Activated T-helper 2 cell treated with anti-CD3 and anti-CD28 coated beads, Interferon-gamma antibody, Interleukin-2, Interleukin-4, amounts not matched to agents 10 μg/mL and 5 μg/mL and 100 μg/mL, durations not matched to agents 14 hours and 24 hours and 36 hours (primary cell): Measurements from ENCODE around the gene GPR108. TPM values are rescaled to one million over a fixed set of nuclear protein-coding genes. Genes with fewer than 3 reads are reported as not detected.

Experiments used
- DNase-seq: peaks from one replicate; pipeline ENCODE4 v3.0.0; 2021; ENCODE audit warnings: low spot score
- H3K27ac Mint-ChIP-seq: one replicate; pipeline ENCODE4 v1.8.0; 2021; ENCODE audit warnings: mixed read lengths
- H3K27me3 Mint-ChIP-seq: one replicate; pipeline ENCODE4 v1.8.0; 2021; ENCODE audit warnings: low read depth, mixed read lengths
- H3K36me3 Mint-ChIP-seq: one replicate; pipeline ENCODE4 v1.8.0; 2021; ENCODE audit warnings: low read depth, mixed read lengths
- H3K4me1 Mint-ChIP-seq: one replicate; pipeline ENCODE4 v1.8.0; 2021; ENCODE audit warnings: low read depth, mixed read lengths
- H3K4me3 Mint-ChIP-seq: one replicate; pipeline ENCODE4 v1.8.0; 2021; ENCODE audit warnings: low read depth, mild to moderate bottlenecking, moderate library complexity, mixed read lengths
- H3K9me3 Mint-ChIP-seq: one replicate; pipeline ENCODE4 v1.8.0; 2021; ENCODE audit warnings: mixed read lengths
- intact Hi-C: fragments of 100-400 bp; cut with micrococcal nuclease; formaldehyde crosslinking; loops from one replicate; pipeline ENCODE4 v1.15.1; 2023
- total RNA-seq: library from RNA; stranded (reverse); gene quantifications from 2 replicates; pipeline ENCODE4 v1.2.3, GENCODE V29; 2022

Gene GPR108
- total RNA-seq, 1 donor from 2014 or later, result 90.4 TPM

GRCh38 chr19:6696239-6696820, 41.0 kb downstream of the GPR108 start:
- H3K4me1 Mint-ChIP-seq, result peaks cover 6% of the 10 kb centered on the region

GRCh38 chr19:6694147-6694815, 43.1 kb downstream of the GPR108 start:
- no peak for DNase-seq
- no peak overlapping the region for H3K4me3 Mint-ChIP-seq
- H3K9me3 Mint-ChIP-seq, result no peaks in the 10 kb centered on the region
- intact Hi-C loops, result no loop called here
- no peak overlapping the region for H3K27ac Mint-ChIP-seq
- peaks cover 2% of the 10 kb centered on the region for H3K27me3 Mint-ChIP-seq
- H3K36me3 Mint-ChIP-seq, result no peaks in the 10 kb centered on the region
- H3K4me1 Mint-ChIP-seq, result peaks cover 10% of the 10 kb centered on the region

More at GRCh38 chr19:6696239-6696820, 41.0 kb downstream of the GPR108 start:
- Mint-ChIP-seq H3K27me3 (peaks cover 2% of the 10 kb centered on the region), H3K4me3 (no peak overlapping the region), H3K27ac (no peak overlapping the region), H3K36me3 (no peaks in the 10 kb centered on the region), H3K9me3 (no peaks in the 10 kb centered on the region)
- intact Hi-C loops, result no loop called here
- no peak for DNase-seq

- peaks cover 2% of the 10 kb centered on the region for H3K27me3 Mint-ChIP-seq
- peaks cover 3% of the 10 kb centered on the region for H3K9me3 Mint-ChIP-seq
- no peak overlapping the region for H3K4me3 Mint-ChIP-seq
- H3K27ac Mint-ChIP-seq, result no peak overlapping the region
- H3K4me1 Mint-ChIP-seq, result peaks cover 14% of the 10 kb centered on the region
- peaks cover 1% of the 10 kb centered on the region for H3K36me3 Mint-ChIP-seq
- intact Hi-C loops, result no loop called here
- DNase-seq, result no peak
These were observed 43.7 kb downstream of the GPR108 start for GRCh38 chr19:6693681-6694080.

DNA sequence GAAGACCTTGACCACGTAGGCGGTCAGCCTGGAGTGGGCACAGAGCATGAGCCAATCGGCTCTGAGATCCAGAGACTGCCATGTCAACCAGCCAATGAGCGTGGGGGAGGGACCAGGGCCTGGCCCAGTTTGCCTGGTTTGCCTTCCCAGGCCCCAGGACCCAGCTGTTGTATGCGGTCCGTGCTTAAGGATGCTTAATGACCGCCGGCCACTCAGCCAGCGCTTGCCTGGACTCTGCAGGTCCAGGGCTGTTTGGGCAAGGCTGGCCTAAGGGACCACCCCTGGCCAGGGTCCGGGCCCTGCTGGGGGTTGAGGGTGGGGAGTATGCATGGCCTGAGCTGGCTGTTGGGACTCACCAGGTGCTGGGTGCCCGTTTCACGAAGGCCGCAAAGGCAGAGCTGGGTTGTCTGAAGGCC, 44.3 kb downstream of the GPR108 start:
- Mint-ChIP-seq H3K4me1 (peaks cover 17% of the 10 kb centered on the region), H3K27me3 (peaks cover 2% of the 10 kb centered on the region), H3K4me3 (no peak overlapping the region), H3K27ac (no peak overlapping the region), H3K9me3 (peaks cover 5% of the 10 kb centered on the region), H3K36me3 (peaks cover 3% of the 10 kb centered on the region)
- DNase-seq, result no peak
- intact Hi-C loops, result no loop called here

DNA sequence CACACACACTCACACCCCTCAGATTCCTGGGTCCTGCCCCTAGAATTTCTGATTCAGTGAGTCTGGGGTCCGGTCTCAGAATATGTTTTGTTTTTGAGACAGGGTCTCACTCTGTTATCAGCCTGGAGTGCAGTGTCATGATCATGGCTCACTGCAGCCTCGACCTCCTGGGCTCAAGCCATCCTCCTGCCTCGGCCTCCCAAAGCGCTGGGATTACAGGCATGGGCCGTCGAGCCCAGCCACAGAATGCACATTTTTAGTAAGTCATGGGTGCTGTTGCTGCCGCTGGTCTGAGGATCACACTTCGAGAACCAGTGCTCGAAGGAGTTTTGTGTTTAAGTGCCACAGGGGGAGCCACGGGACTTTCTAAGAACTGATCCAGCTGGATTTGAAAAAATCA, 45.4 kb downstream of the GPR108 start:
- Mint-ChIP-seq H3K36me3 (peaks cover 3% of the 10 kb centered on the region), H3K27me3 (peaks cover under 1% of the 10 kb centered on the region), H3K9me3 (peaks cover 5% of the 10 kb centered on the region), H3K4me1 (peaks cover 17% of the 10 kb centered on the region), H3K27ac (no peak overlapping the region), H3K4me3 (no peak overlapping the region)
- intact Hi-C loops, result no loop called here
- no peak for DNase-seq

DNA sequence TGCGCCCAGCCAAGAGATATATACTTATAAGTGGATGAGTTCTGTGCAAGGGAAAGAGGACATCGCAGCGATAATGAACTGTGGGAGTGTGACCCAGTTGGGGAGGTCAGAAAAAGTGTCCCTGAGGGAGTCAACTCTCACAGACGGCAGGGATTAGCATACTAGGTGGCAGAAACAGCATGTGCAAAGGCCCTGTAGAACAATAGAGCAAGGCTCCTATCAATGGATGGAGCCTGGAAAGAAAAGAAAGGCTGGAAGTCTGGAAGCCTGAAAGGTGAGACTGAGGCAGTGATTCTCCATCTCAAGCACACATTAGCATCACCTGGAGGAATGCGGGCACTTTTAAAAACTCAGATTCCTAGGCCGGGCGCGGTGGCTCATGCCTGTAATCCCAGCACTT, 46.0 kb downstream of the GPR108 start:
- H3K4me1 Mint-ChIP-seq, result peaks cover 21% of the 10 kb centered on the region
- DNase-seq, result no peak
- H3K27ac Mint-ChIP-seq, result no peak overlapping the region
- H3K4me3 Mint-ChIP-seq, result no peak overlapping the region
- peaks cover 5% of the 10 kb centered on the region for H3K9me3 Mint-ChIP-seq
- H3K27me3 Mint-ChIP-seq, result no peaks in the 10 kb centered on the region
- intact Hi-C loops, result no loop called here
- H3K36me3 Mint-ChIP-seq, result peaks cover 3% of the 10 kb centered on the region

DNA sequence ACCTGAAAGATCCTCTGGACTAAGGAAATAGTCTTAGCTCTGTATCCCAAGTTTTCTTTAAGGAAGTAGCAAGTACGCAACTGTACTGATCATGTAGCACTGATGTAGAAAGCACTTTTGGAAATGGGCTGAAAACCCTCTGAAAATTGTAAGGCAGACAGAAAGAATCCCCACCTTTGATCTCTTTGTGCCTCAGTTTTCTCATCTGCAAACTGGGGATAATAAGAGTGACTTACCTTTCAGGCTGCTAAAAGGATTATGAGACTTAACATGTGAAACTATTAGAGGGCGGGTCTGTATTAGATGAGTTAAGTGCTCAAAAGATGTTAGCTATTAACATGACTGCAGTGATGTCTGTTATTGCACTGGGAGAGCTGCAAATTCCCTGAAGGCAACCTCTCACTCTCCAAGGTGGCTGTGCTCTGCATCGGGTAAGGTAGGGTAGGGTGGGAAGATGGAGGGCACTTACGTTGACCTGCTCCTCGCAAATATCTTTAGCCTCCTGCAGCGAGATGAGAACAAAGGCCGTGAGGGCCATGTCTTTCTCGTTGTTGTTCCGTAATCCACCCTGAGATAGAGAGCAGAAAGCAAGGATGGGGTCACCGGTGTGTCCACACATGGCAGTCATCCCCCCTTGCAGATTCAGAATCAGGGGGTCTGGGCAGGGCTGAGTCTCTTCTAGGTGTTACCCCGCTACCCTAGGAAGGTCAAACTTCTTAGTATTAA, 47.1 kb downstream of the GPR108 start:
- Mint-ChIP-seq H3K27me3 (no peaks in the 10 kb centered on the region), H3K9me3 (peaks cover 5% of the 10 kb centered on the region), H3K36me3 (peaks cover 3% of the 10 kb centered on the region), H3K27ac (no peak overlapping the region), H3K4me3 (no peak overlapping the region), H3K4me1 (peaks cover 21% of the 10 kb centered on the region)
- no peak for DNase-seq
- intact Hi-C loops, result no loop called here

DNA sequence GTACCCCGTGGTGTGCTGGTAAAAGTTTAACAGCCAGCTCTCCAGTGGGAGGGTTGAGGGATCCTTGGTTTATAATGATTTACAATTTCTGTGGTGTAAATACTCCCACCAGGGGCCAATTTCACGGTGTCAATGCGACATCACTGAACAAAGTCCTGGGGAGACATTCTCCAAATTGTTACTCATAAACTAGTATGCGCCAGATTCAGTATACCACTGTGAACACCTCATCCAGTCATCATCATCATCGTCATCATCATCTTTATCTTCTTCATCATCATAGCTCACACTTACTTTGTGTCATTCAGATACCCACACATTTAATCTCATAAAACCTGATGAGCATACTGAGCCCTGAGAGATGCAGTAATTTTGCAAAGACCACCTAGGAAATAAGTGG, 50.3 kb downstream of the GPR108 start:
- H3K4me1 Mint-ChIP-seq, result peaks cover 38% of the 10 kb centered on the region
- no peaks in the 10 kb centered on the region for H3K27me3 Mint-ChIP-seq
- peaks cover 5% of the 10 kb centered on the region for H3K9me3 Mint-ChIP-seq
- H3K27ac Mint-ChIP-seq, result peak overlapping the region; percentile 18
- no peak overlapping the region for H3K4me3 Mint-ChIP-seq
- DNase-seq, result no peak
- intact Hi-C loops, result loop anchor here (1.0 kb wide), 1 partner anchor 9 kb away; no protein-coding TSS in a partner anchor
- peaks cover 5% of the 10 kb centered on the region for H3K36me3 Mint-ChIP-seq

GRCh38 chr19:6686628-6686975, 50.8 kb downstream of the GPR108 start:
- H3K36me3 Mint-ChIP-seq, result peaks cover 5% of the 10 kb centered on the region
- peaks cover 5% of the 10 kb centered on the region for H3K9me3 Mint-ChIP-seq
- intact Hi-C loops, result no loop called here
- H3K4me1 Mint-ChIP-seq, result peaks cover 39% of the 10 kb centered on the region
- no peak for DNase-seq
- H3K27me3 Mint-ChIP-seq, result no peaks in the 10 kb centered on the region
- H3K4me3 Mint-ChIP-seq, result no peak overlapping the region
- H3K27ac Mint-ChIP-seq, result peak overlapping the region; percentile 9

DNA sequence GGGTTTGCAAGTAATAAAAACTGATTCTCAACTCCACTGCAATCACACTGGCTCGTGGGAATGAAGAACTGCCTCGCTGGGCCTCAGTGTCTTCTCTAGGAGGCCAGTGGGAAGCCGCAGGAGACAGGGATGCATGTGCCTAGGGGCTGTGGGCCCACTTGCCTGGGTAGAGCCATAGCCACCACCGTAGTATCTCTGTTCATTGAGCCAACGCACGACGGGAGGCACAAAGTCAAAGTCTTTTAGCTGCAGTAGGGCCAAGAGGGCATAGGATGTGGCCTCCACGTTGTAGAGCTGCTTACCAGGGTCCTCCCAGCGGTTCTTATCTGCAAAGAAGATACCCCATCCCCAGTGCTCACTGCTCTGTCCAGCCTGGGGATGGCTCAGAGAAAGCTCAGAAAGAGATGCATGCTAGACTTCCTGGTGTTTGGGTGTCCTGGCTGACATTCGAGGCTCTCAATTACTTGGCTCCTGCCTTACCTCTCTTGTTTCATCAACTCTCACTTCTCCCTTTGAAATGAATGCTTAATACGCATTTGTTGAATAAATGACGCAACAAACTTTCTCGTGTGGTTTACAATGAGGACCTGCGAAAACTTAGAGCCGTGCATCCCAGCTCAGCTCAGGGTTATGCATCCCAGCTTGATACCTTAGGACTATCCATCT, 51.3 kb downstream of the GPR108 start:
- H3K27me3 Mint-ChIP-seq, result no peaks in the 10 kb centered on the region
- H3K36me3 Mint-ChIP-seq, result peaks cover 5% of the 10 kb centered on the region
- H3K27ac Mint-ChIP-seq, result peak overlapping the region; percentile 9
- H3K9me3 Mint-ChIP-seq, result peaks cover 5% of the 10 kb centered on the region
- H3K4me3 Mint-ChIP-seq, result no peak overlapping the region
- intact Hi-C loops, result no loop called here
- DNase-seq, result no peak
- peaks cover 40% of the 10 kb centered on the region for H3K4me1 Mint-ChIP-seq

- no peak for DNase-seq
- Mint-ChIP-seq H3K27me3 (no peaks in the 10 kb centered on the region), H3K36me3 (peaks cover 5% of the 10 kb centered on the region), H3K9me3 (peaks cover 5% of the 10 kb centered on the region), H3K4me1 (peaks cover 42% of the 10 kb centered on the region), H3K4me3 (no peak overlapping the region), H3K27ac (no peak overlapping the region)
- intact Hi-C loops, result no loop called here
These were observed 51.9 kb downstream of the GPR108 start for GRCh38 chr19:6685482-6685881.

DNA sequence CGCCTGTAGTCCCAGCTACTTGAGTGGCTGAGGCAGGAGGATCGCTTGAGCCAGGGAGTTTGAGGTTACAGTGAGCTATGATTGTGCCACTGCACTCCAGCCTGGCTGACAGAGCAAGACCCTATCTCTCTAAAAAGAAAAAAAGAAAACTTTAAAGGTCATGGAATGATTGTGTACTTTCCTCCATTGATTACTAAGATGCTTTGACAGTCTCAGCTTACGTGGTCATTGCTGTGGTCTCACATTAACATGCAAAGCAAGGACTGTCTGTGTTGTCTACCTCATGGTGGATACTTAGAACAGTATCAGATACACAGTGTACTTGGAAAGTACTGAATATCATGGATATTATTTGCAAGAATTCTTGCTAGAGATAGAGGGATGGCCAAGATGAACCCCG, 53.4 kb downstream of the GPR108 start:
- no peak for DNase-seq
- intact Hi-C loops, result no loop called here
- no peaks in the 10 kb centered on the region for H3K27me3 Mint-ChIP-seq

More for the DNA sequence above, 53.4 kb downstream of the GPR108 start:
- peaks cover 48% of the 10 kb centered on the region for H3K4me1 Mint-ChIP-seq
- peak overlapping the region; percentile 34 for H3K27ac Mint-ChIP-seq
- peaks cover 16% of the 10 kb centered on the region for H3K9me3 Mint-ChIP-seq
- peaks cover 11% of the 10 kb centered on the region for H3K36me3 Mint-ChIP-seq
- H3K4me3 Mint-ChIP-seq, result no peak overlapping the region
